GM18505 (cell line): ENCODE results near the gene MAP2K2.

Experiments
- ATAC-seq: cut with Tn5 transposase; IDR thresholded peaks from one replicate; pipeline ENCODE4 v1.9.1; 2021; ENCODE audit not compliant: unreplicated experiment
- POLR2A ChIP-seq: IDR thresholded peaks from 4 replicates; pipeline ENCODE4 v1.6.1; 2011; ENCODE audit warnings: borderline replicate concordance; ENCODE audit not compliant: insufficient read depth, insufficient read length; ENCODE audit errors: extremely low read depth

MAP2K2 gene

GRCh38 chr19:4051175-4052101 lies 72.5 kb downstream of the MAP2K2 start:
- no peak for TF ChIP-seq POLR2A
- ATAC-seq: no peak

GRCh38 chr19:4049432-4049831 lies 74.5 kb downstream of the MAP2K2 start:
- no peak for TF ChIP-seq POLR2A
- no peak for ATAC-seq

DNA sequence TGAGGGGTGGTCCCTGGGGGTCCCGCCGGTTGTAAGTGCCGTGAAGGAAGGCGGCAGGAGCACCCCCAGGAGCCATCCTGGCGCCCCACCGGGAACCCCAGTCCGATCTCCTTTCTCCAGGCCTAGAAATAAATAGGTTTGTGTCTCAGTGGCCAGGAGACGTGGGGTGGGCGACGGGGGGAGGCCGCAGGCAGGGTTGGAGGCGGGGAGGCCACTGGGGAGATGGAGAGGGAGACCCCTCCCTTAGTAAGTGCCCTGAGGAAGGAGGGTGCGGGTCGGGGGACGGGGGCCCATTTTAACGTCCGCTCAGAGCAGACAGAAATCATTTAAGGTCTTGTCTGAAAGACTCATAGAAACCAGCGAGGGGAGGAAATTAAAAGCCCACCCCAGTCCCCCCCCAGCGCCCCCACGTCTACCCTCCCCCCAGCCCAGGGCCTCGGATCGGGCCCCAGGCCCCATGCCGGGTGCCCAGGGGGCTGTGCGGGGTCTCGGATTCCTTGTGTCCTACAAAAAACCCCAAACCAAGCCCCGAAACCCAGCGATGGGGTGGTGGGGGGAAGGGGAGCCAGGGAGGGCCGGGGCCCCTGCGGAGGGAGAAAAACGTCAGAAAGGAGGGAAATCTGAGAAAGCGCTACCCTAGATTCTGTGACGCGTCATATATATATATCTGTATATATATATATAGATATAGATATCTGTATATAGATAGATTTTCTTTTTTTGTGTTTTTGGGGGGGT lies 76.8 kb downstream of the MAP2K2 start:
- ATAC-seq: no peak
- no peak for TF ChIP-seq POLR2A

GRCh38 chr19:4046362-4046691 lies 77.6 kb downstream of the MAP2K2 start:
- no peak for ATAC-seq
- TF ChIP-seq POLR2A: no peak

- no peak for ATAC-seq
- TF ChIP-seq POLR2A: no peak
Measured at GRCh38 chr19:4045597-4046361, 78.1 kb downstream of the MAP2K2 start.

DNA sequence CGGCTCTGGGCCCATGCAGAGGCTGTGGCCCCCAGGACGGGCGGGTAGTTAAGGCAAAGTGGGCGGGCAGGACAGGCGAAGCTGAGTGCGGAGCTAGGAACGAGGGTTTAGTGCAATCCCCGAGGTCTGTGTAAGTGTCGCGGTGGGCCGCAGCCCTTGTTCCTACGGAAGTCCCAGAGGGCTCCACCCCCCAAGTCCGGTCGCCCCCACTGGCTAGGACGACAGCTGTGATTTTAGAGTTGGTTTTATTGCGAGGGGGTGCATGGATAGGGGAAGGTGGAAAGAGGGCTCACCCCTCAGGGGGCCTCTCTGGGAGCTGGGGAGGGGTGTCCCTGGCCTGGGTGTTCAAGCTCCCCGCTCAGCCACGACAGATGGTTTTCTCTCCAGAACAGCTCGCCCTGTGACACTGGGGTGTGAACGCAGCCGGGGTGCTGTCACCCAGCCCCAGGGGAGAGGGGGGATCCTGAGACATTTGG lies 78.9 kb downstream of the MAP2K2 start:
- no peak for ATAC-seq
- no peak for TF ChIP-seq POLR2A

GRCh38 chr19:4043966-4044715 lies 79.8 kb downstream of the MAP2K2 start:
- no peak for TF ChIP-seq POLR2A
- no peak for ATAC-seq

- no peak for TF ChIP-seq POLR2A
- ATAC-seq: no peak
Measured at GRCh38 chr19:4043401-4043800, 80.5 kb downstream of the MAP2K2 start.

- no peak for ATAC-seq
Measured at GRCh38 chr19:4042731-4043082, 81.2 kb downstream of the MAP2K2 start.

GRCh38 chr19:4042064-4042730 lies 81.7 kb downstream of the MAP2K2 start:
- no peak for TF ChIP-seq POLR2A
- no peak for ATAC-seq

More at GRCh38 chr19:4042731-4043082, 81.2 kb downstream of the MAP2K2 start:
- TF ChIP-seq POLR2A: no peak
